DOHH2 (cell line): ENCODE results near the gene MICAL2.

ENCODE experiments used
- H3F3A ChIP-seq: fragments of 200-600 bp; sonication (generic), shearing (Covaris generic); 2 replicates; pipeline ENCODE4 v1.6.0; 2016; ENCODE audit warnings: antibody characterized with exemption, mild to moderate bottlenecking; ENCODE audit not compliant: control insufficient read depth, insufficient read depth
- H3K27ac ChIP-seq: fragments of 200-600 bp; sonication (generic); 2 replicates; pipeline ENCODE4 v1.5.1; 2014; ENCODE audit warnings: low read depth, mild to moderate bottlenecking, low read length, moderate library complexity
- H3K27me3 ChIP-seq: fragments of 200-600 bp; sonication (generic); 2 replicates; pipeline ENCODE4 v1.6.1; 2014; ENCODE audit warnings: mild to moderate bottlenecking, low read length, mixed read lengths; ENCODE audit not compliant: control insufficient read depth
- H3K36me3 ChIP-seq: fragments of 200-600 bp; sonication (generic); 2 replicates; pipeline ENCODE4 v1.6.1; 2014; ENCODE audit warnings: mild to moderate bottlenecking, low read length, moderate library complexity, mixed read lengths; ENCODE audit not compliant: control insufficient read depth
- H3K4me1 ChIP-seq: fragments of 200-600 bp; sonication (generic); 2 replicates; pipeline ENCODE4 v1.6.1; 2014; ENCODE audit warnings: mild to moderate bottlenecking, low read length, mixed read lengths; ENCODE audit not compliant: control insufficient read depth
- H3K4me2 ChIP-seq: fragments of 200-600 bp; sonication (generic); 2 replicates; pipeline ENCODE4 v1.6.0; 2014; ENCODE audit warnings: mild to moderate bottlenecking, low read length, moderate library complexity
- H3K4me3 ChIP-seq: fragments of 200-600 bp; sonication (generic); 2 replicates; pipeline ENCODE4 v1.5.1; 2014; ENCODE audit warnings: mild to moderate bottlenecking, low read length, mixed read lengths
- H3K79me2 ChIP-seq: fragments of 200-600 bp; sonication (generic); 2 replicates; pipeline ENCODE4 v1.6.1; 2014; ENCODE audit warnings: mild to moderate bottlenecking, low read length, mixed read lengths; ENCODE audit not compliant: control insufficient read depth
- H3K9me2 ChIP-seq: fragments of 200-600 bp; sonication (generic); replicated peaks from 2 replicates; pipeline ENCODE4 v1.6.1; 2014; ENCODE audit warnings: mild to moderate bottlenecking, low read length, mixed read lengths; ENCODE audit not compliant: control insufficient read depth
- H3K9me3 ChIP-seq: fragments of 200-600 bp; sonication (generic); 2 replicates; pipeline ENCODE4 v1.6.1; 2014; ENCODE audit warnings: antibody characterized with exemption, low read length, mixed read lengths; ENCODE audit not compliant: control insufficient read depth, insufficient read depth
- H4K20me1 ChIP-seq: fragments of 200-600 bp; sonication (generic); 2 replicates; pipeline ENCODE4 v1.6.0; 2014; ENCODE audit warnings: low read depth, mild to moderate bottlenecking, antibody characterized with exemption, low read length, moderate library complexity; ENCODE audit not compliant: control insufficient read depth, insufficient read depth
- CTCF ChIP-seq: fragments of 200-600 bp; sonication (generic); IDR thresholded peaks from one replicate; pipeline ENCODE4 v1.5.1; 2014; ENCODE audit warnings: antibody characterized with exemption, mild to moderate bottlenecking, low read depth, low read length; ENCODE audit not compliant: poor library complexity, severe bottlenecking
- EZH2phosphoT487 ChIP-seq: fragments of 200-600 bp; sonication (generic); IDR thresholded peaks from 2 replicates; pipeline ENCODE4 v1.6.1; 2017; ENCODE audit warnings: borderline replicate concordance, mild to moderate bottlenecking, antibody characterized with exemption, low read length, moderate library complexity, mixed read lengths

The MICAL2 gene

GRCh38 chr11:12085371-12086251 lies 24.8 kb upstream of the MICAL2 start:
- no peaks in the 10 kb centered on the region for H3K9me2 ChIP-seq
- TF ChIP-seq EZH2phosphoT487 (no peak), CTCF (no peak)
- H3K27ac ChIP-seq, result no peak overlapping the region
- H4K20me1 ChIP-seq, result no peaks in the 10 kb centered on the region
- no peaks in the 10 kb centered on the region for H3K36me3 ChIP-seq
- peaks cover 4% of the 10 kb centered on the region; the same call in 1 of the 2 replicates for H3K4me1 ChIP-seq
- no peaks in the 10 kb centered on the region for H3K79me2 ChIP-seq
- no peaks in the 10 kb centered on the region for H3K27me3 ChIP-seq
- H3F3A ChIP-seq, result no peaks in the 10 kb centered on the region
- no peak overlapping the region for H3K4me3 ChIP-seq
- no peaks in the 10 kb centered on the region for H3K9me3 ChIP-seq
- no peak overlapping the region for H3K4me2 ChIP-seq

- Histone ChIP-seq H3K27me3 (no peaks in the 10 kb centered on the region), H3K79me2 (no peaks in the 10 kb centered on the region), H3K4me3 (no peak overlapping the region), H3K27ac (no peak overlapping the region), H3K9me3 (no peaks in the 10 kb centered on the region), H3F3A (no peaks in the 10 kb centered on the region), H4K20me1 (no peaks in the 10 kb centered on the region), H3K36me3 (no peaks in the 10 kb centered on the region), H3K9me2 (no peaks in the 10 kb centered on the region), H3K4me1 (peaks cover 4% of the 10 kb centered on the region; the same call in 1 of the 2 replicates), H3K4me2 (no peak overlapping the region)
- TF ChIP-seq CTCF (no peak), EZH2phosphoT487 (no peak)
Measured at GRCh38 chr11:12086271-12087074, 23.9 kb upstream of the MICAL2 start.

GRCh38 chr11:12087075-12088004 lies 23.1 kb upstream of the MICAL2 start:
- H3K9me3 ChIP-seq, result no peaks in the 10 kb centered on the region
- no peak overlapping the region for H3K27ac ChIP-seq
- no peak overlapping the region for H3K4me3 ChIP-seq
- H3K4me2 ChIP-seq, result no peak overlapping the region
- no peaks in the 10 kb centered on the region for H3F3A ChIP-seq
- TF ChIP-seq CTCF, result no peak
- TF ChIP-seq EZH2phosphoT487, result no peak
- H3K9me2 ChIP-seq, result no peaks in the 10 kb centered on the region
- H3K4me1 ChIP-seq, result peaks cover 4% of the 10 kb centered on the region; the same call in 1 of the 2 replicates
- H4K20me1 ChIP-seq, result no peaks in the 10 kb centered on the region
- H3K79me2 ChIP-seq, result no peaks in the 10 kb centered on the region
- H3K27me3 ChIP-seq, result no peaks in the 10 kb centered on the region
- no peaks in the 10 kb centered on the region for H3K36me3 ChIP-seq
